Measurements from ENCODE around the gene CROCC2.

Gene CROCC2

DNA sequence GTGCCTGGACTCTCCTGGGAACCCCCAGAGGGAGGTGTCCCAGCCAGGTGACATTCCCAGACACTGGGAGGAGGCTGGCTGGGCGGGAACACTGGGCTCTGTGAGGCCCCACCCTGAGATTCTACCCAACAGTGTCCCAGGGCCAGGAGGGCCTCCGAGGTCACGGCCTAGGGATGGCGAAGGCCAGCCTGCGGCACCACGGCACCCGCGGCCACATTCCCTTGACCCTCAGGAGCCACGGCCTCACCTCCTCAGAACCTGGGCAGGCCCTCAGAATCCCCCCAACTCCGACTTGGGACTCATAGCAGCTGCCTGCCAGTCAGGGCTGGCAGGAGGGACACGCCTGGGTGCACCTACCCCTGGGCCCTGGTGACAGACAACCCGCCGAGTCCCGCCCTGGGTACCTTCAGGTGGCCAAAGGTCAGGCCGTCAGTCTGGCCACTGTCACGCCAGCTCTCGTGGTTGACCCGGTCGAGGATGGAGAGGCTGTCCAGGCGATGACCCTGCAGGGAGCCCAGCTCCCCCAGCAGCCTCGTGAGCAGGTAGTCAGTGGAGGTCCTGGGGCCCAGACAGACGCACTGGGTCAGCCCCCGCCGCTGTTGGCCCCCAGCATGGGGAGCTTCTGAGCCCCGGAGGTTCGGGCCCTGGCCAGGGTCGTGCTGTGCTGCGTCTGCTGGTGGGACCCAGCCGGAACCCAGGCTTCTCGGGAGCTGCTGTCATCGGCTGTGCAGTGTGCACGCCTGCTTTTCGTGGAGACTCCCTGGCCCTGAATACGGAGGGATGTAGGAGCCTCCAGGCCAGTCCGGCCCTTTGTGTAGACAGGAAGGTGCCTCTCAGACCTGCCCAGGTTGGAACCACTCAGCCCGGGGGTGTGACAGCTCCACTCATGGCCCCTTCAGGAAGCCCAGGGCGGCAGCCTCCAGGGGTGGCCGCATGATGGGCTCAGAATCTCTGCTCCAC is 16.3 kb upstream of the CROCC2 start:
- in situ Hi-C loops (cut with MboI; ENCODE audit: low pct_unique_long_range_greater_than_20kb, low sequenced_read_pairs) = no loop called here
- DNase-seq = no peak

DNA sequence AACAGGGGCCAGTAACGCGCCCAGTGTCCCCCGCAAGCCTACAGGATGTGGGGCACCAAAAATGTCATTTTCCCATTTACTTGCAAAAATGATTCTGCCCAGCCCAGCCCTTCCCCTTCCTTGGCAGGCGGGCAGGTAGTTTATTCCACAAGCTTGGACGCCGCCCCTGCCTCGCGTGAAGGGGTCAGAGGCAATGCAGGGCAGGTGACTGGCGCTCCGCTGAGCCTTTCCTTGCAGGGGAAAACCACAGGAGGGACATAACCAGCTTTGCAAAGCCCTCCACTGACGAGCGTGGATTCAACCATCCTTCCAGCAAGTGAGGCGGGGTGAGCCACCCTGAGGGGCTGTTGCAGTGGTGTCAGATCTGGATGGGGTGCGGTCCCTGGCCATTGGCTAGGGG is 15.4 kb upstream of the CROCC2 start:
- in situ Hi-C loops (cut with MboI; ENCODE audit: low pct_unique_long_range_greater_than_20kb, low sequenced_read_pairs) = no loop called here
- DNase-seq = no peak

GRCh38 chr2:240891492-240892340 is 14.4 kb upstream of the CROCC2 start:
- in situ Hi-C loops (cut with MboI; ENCODE audit: low pct_unique_long_range_greater_than_20kb, low sequenced_read_pairs) = no loop called here
- no peak for DNase-seq

- in situ Hi-C loops (cut with MboI; ENCODE audit: low pct_unique_long_range_greater_than_20kb, low sequenced_read_pairs) = no loop called here
- no peak for DNase-seq
Measured at GRCh38 chr2:240892356-240892755, 13.8 kb upstream of the CROCC2 start.

DNA sequence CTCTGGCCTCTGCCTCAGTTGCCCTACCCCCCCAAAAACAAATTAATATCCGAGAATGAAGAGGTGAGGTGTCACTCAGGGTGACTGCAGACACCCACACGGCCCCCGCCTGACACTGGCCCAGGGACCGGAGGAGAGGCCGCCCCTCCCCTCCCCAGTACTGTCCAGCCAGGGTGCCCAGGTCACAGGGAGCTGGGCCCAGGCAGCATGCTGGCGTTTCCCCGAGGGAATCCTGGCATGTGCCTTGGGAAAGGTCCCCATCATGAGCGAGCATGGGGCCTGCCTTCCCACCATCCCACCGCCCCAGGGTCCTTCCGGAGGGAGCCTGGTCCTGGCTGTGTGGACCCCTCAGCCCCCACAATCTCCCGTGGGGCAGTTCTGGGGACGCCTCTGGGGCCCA is 13.2 kb upstream of the CROCC2 start:
- DNase-seq = no peak
- in situ Hi-C loops (cut with MboI; ENCODE audit: low pct_unique_long_range_greater_than_20kb, low sequenced_read_pairs) = no loop called here

GRCh38 chr2:240893363-240893844 is 12.7 kb upstream of the CROCC2 start:
- in situ Hi-C loops (cut with MboI; ENCODE audit: low pct_unique_long_range_greater_than_20kb, low sequenced_read_pairs) = no loop called here
- DNase-seq = no peak

DNA sequence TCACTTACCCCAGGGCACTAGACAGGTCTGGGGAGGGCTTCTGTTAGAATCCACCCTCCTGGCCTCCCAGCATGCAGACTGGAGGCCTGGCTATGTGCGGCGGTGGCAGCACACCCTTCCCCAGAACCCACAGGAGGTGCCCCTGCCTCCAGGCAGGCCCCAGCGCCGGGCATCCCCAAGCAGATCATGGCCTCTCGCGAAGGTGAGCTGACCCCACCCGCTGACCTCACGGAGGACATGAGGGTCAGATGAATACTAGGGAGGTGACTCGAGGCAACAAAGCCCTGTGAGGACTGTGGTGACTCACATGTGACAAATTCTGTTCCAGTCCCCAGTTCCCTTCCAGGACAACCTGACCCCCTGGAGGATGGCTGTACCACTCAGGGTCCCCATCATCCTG is 12.1 kb upstream of the CROCC2 start:
- in situ Hi-C loops (cut with MboI; ENCODE audit: low pct_unique_long_range_greater_than_20kb, low sequenced_read_pairs) = no loop called here

DNA sequence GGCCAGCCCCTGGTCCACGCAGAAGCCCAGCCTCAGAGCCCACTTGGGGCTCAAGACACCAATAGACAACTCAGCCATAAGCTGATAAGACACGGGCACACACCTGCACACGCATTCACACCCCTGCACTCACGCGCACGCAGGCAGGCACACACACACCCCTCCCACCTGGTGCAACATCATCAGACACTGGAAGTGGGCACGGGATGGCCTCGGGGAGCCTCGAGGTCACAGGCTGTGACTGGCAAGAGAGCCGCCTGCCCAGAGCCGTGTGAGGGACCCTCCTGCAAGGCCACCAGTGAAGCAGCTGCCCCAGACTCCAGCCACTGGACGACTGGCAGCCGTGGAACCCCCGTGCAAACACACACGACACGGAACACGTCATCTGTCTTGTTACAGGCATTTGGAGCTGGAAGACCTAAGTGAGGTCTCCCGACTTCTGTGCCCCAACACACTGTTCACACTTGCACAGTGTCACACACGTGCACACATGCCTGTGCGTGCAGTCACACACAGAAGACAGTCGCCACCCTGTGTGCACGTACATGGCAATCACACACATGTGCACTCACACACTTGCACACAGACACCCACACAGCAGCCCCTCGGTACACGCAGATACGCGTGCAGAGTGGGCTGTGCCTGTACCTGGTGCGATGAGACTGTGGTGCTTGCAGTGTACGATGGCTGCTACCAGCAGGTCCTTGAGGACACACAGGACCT is 11.1 kb upstream of the CROCC2 start:
- in situ Hi-C loops (cut with MboI; ENCODE audit: low pct_unique_long_range_greater_than_20kb, low sequenced_read_pairs) = no loop called here
- DNase-seq = no peak

More for the DNA sequence above, 12.1 kb upstream of the CROCC2 start:
- DNase-seq = no peak

DNA sequence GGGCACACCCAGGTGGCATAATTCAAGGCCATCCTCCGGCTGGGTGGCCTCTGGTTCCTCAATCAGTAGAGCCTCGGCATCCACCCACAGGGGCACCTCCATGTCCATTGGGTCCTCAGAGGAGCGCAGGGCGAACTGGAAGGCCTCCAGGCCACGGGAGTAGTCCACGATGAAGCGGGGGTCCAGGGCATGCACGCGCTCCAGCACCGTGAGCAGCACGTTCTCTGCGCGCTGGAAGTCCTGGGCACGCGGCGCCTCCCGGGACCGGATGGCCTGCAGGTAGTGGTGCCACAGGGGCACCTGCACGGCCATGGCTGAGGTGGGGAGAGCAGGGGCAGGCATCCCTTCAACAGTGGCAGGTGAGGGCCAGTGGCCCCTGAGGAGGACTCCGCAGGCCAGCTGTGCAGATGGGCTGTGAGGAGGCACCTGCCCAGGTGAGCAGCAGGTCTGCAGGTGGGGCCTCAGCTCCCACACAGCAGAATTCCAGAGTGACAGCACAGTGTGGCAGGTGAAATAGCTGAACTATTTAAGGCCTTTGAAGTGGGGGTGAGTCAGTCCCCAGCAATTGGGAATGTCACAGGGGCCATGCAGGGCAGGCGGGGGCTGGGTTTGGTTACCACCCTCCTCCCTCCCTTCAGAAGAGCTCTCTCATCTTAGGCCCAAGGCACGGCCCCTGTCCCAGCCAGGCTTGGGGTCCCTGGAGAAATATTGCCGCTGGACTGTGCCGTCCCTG is 10.3 kb upstream of the CROCC2 start, which contains the start of gene MAB21L4:
Gene MAB21L4 (minus strand): TSS at position 501 of the 733 bp plus-strand sequence. CDS start 159 bp downstream, at position 342.
- in situ Hi-C loops (cut with MboI; ENCODE audit: low pct_unique_long_range_greater_than_20kb, low sequenced_read_pairs) = no loop called here
- DNase-seq = no peak

GRCh38 chr2:240896394-240896793 is 9.7 kb upstream of the CROCC2 start:
- in situ Hi-C loops (cut with MboI; ENCODE audit: low pct_unique_long_range_greater_than_20kb, low sequenced_read_pairs) = no loop called here
- DNase-seq = no peak

GRCh38 chr2:240896871-240897692 is 9.1 kb upstream of the CROCC2 start:
- no peak for DNase-seq
- in situ Hi-C loops (cut with MboI; ENCODE audit: low pct_unique_long_range_greater_than_20kb, low sequenced_read_pairs) = no loop called here

- no peak for DNase-seq
- in situ Hi-C loops (cut with MboI; ENCODE audit: low pct_unique_long_range_greater_than_20kb, low sequenced_read_pairs) = no loop called here
Measured at GRCh38 chr2:240898108-240898730, 7.9 kb upstream of the CROCC2 start.

GRCh38 chr2:240898731-240899467 is 7.2 kb upstream of the CROCC2 start:
- DNase-seq = no peak
- in situ Hi-C loops (cut with MboI; ENCODE audit: low pct_unique_long_range_greater_than_20kb, low sequenced_read_pairs) = no loop called here

GRCh38 chr2:240899468-240899865 is 6.7 kb upstream of the CROCC2 start:
- in situ Hi-C loops (cut with MboI; ENCODE audit: low pct_unique_long_range_greater_than_20kb, low sequenced_read_pairs) = no loop called here
- DNase-seq = no peak

GRCh38 chr2:240900141-240900860 is 5.8 kb upstream of the CROCC2 start:
- no peak for DNase-seq
- in situ Hi-C loops (cut with MboI; ENCODE audit: low pct_unique_long_range_greater_than_20kb, low sequenced_read_pairs) = no loop called here

- in situ Hi-C loops (cut with MboI; ENCODE audit: low pct_unique_long_range_greater_than_20kb, low sequenced_read_pairs) = no loop called here
- DNase-seq = no peak
Measured at GRCh38 chr2:240901986-240902614, 4.0 kb upstream of the CROCC2 start.

All from KBM-7 (cell line).